ENCODE measurements around the gene HDAC4.

The HDAC4 gene

GRCh38 chr2:239130786-239131325 is 270.0 kb downstream of the HDAC4 start:
- FAIRE-seq = no peak

GRCh38 chr2:239130041-239130440 is 270.8 kb downstream of the HDAC4 start:
- no peak for FAIRE-seq

GRCh38 chr2:239129147-239129920 is 271.5 kb downstream of the HDAC4 start:
- FAIRE-seq = no peak

- FAIRE-seq = no peak
Observed at GRCh38 chr2:239128706-239129105, 272.1 kb downstream of the HDAC4 start.

GRCh38 chr2:239127513-239127912 is 273.3 kb downstream of the HDAC4 start:
- FAIRE-seq = no peak

GRCh38 chr2:239125726-239126675 is 274.8 kb downstream of the HDAC4 start:
- no peak for FAIRE-seq

- FAIRE-seq = no peak
Observed at GRCh38 chr2:239124152-239124899, 276.5 kb downstream of the HDAC4 start.

- no peak for FAIRE-seq
Observed at GRCh38 chr2:239122421-239123110, 278.3 kb downstream of the HDAC4 start.

GRCh38 chr2:239121600-239122012 is 279.2 kb downstream of the HDAC4 start:
- FAIRE-seq = no peak

- no peak for FAIRE-seq
Observed at GRCh38 chr2:239120664-239121063, 280.2 kb downstream of the HDAC4 start.

- FAIRE-seq = no peak
Observed at GRCh38 chr2:239119346-239120126, 281.3 kb downstream of the HDAC4 start.

GRCh38 chr2:239118675-239119211 is 282.1 kb downstream of the HDAC4 start:
- FAIRE-seq = no peak

GRCh38 chr2:239118264-239118663 is 282.6 kb downstream of the HDAC4 start:
- FAIRE-seq = no peak

- FAIRE-seq = no peak
Observed at GRCh38 chr2:239117831-239118230, 283.0 kb downstream of the HDAC4 start.

- no peak for FAIRE-seq
Observed at GRCh38 chr2:239116456-239117246, 284.2 kb downstream of the HDAC4 start.

- no peak for FAIRE-seq
Observed at GRCh38 chr2:239115616-239116015, 285.2 kb downstream of the HDAC4 start.

GRCh38 chr2:239114616-239115265 is 286.1 kb downstream of the HDAC4 start:
- no peak for FAIRE-seq

GRCh38 chr2:239114119-239114581 is 286.7 kb downstream of the HDAC4 start:
- FAIRE-seq = no peak

- FAIRE-seq = no peak
Observed at GRCh38 chr2:239113615-239114014, 287.2 kb downstream of the HDAC4 start.

GRCh38 chr2:239113171-239113570 is 287.6 kb downstream of the HDAC4 start:
- no peak for FAIRE-seq
